Measurements from ENCODE around the gene SNX33. TPM values are rescaled to one million over a fixed set of nuclear protein-coding genes. Genes with fewer than 3 reads are reported as not detected.

Gene SNX33
- total RNA-seq, 1 experiment from 2014 or later, result 19.8 TPM

GRCh38 chr15:75650908-75651809, 3.4 kb downstream of the SNX33 start:
- TF ChIP-seq NR2C2 (CRISPR knock-in tag; IDR thresholded peaks at IDR 0.05) (no peak), ZNF423 (CRISPR knock-in tag; IDR thresholded peaks at IDR 0.05) (no peak), GABPB1 (CRISPR knock-in tag; IDR thresholded peaks at IDR 0.05) (peak; percentile 16; the same call in 1 of the 2 replicates), ZBTB21 (CRISPR knock-in tag; IDR thresholded peaks at IDR 0.05; ENCODE audit: borderline replicate concordance) (no peak)
- peak overlapping the region; percentile 91 for H3K4me3 Mint-ChIP-seq
- H3K27ac Mint-ChIP-seq, result peak overlapping the region; percentile 77
- ChIA-PET POLR2A (interaction anchor here (0.7 to 1.2 kb wide), 4 partner anchors 11 to 283 kb away, joined by 3 to 5 read pairs (median 4); partner anchors contain the start of gene IMP3), CTCF (interaction anchor here (1.0 to 1.2 kb wide), 2 partner anchors 36 to 72 kb away, joined by 3 to 4 read pairs; partner anchors contain the start of gene PTPN9)
- H3K27me3 Mint-ChIP-seq (ENCODE audit: low read depth), result peaks cover 9% of the 10 kb centered on the region
- no peak for DNase-seq (ENCODE audit: low spot score)
- H3K9me3 Mint-ChIP-seq, result no peaks in the 10 kb centered on the region
- H3K36me3 Mint-ChIP-seq, result peaks cover 15% of the 10 kb centered on the region
- peaks cover 58% of the 10 kb centered on the region for H3K4me1 Mint-ChIP-seq
- no peak for ATAC-seq

- H3K27me3 Mint-ChIP-seq (ENCODE audit: low read depth), result peaks cover under 1% of the 10 kb centered on the region; the same call in 1 of the 2 replicates
- no peaks in the 10 kb centered on the region for H3K9me3 Mint-ChIP-seq
- H3K4me1 Mint-ChIP-seq, result peaks cover 50% of the 10 kb centered on the region
- peaks cover 15% of the 10 kb centered on the region for H3K36me3 Mint-ChIP-seq
- peak overlapping the region; percentile 43; the same call in 1 of the 2 replicates for H3K4me3 Mint-ChIP-seq
- peak overlapping the region; percentile 29; the same call in 1 of the 2 replicates for H3K27ac Mint-ChIP-seq
- DNase-seq (ENCODE audit: low spot score) (no peak), ATAC-seq (no peak)
- ChIA-PET CTCF (interaction anchor here (1.0 to 1.2 kb wide), 2 partner anchors 35 to 73 kb away, joined by 3 to 4 read pairs; partner anchors contain the start of gene PTPN9), POLR2A (interaction anchor here (0.7 to 1.1 kb wide), 2 partner anchors 12 to 233 kb away, joined by 5 read pairs; partner anchors contain the start of gene IMP3)
- no peak for TF ChIP-seq MXD4 (CRISPR knock-in tag; IDR thresholded peaks at IDR 0.05; ENCODE audit: borderline replicate concordance)
- TF ChIP-seq E2F1 (CRISPR knock-in tag; IDR thresholded peaks at IDR 0.05), result no peak
- TF ChIP-seq ZMAT4 (CRISPR knock-in tag; IDR thresholded peaks at IDR 0.05), result no peak
- no peak for TF ChIP-seq ZNF532 (CRISPR knock-in tag; IDR thresholded peaks at IDR 0.05; ENCODE audit: borderline replicate concordance)
- no peak for TF ChIP-seq JUN (CRISPR knock-in tag; IDR thresholded peaks at IDR 0.05)
- TF ChIP-seq ZBTB21 (CRISPR knock-in tag; IDR thresholded peaks at IDR 0.05; ENCODE audit: borderline replicate concordance), result no peak
- no peak for TF ChIP-seq CBFB (CRISPR knock-in tag; IDR thresholded peaks at IDR 0.05; ENCODE audit: low read depth)
- TF ChIP-seq RELA (CRISPR knock-in tag; IDR thresholded peaks at IDR 0.05; ENCODE audit: borderline replicate concordance), result no peak
- TF ChIP-seq NFYB (CRISPR knock-in tag; conservative IDR thresholded peaks at IDR 0.05; ENCODE audit: low read depth), result no peak
- TF ChIP-seq NFE2L1 (CRISPR knock-in tag; IDR thresholded peaks at IDR 0.05), result no peak
- no peak for TF ChIP-seq NR3C1 (CRISPR knock-in tag; conservative IDR thresholded peaks at IDR 0.05; ENCODE audit: low read depth)
- no peak for TF ChIP-seq ZNF219 (CRISPR knock-in tag; IDR thresholded peaks at IDR 0.05; ENCODE audit: borderline replicate concordance)
- TF ChIP-seq SP1 (CRISPR knock-in tag; conservative IDR thresholded peaks at IDR 0.05), result no peak
- no peak for TF ChIP-seq ATF1 (CRISPR knock-in tag; IDR thresholded peaks at IDR 0.05)
- TF ChIP-seq ZSCAN18 (CRISPR knock-in tag; IDR thresholded peaks at IDR 0.05), result no peak
- TF ChIP-seq TEAD4 (CRISPR knock-in tag; IDR thresholded peaks at IDR 0.05), result no peak
- TF ChIP-seq IRF1 (CRISPR knock-in tag; IDR thresholded peaks at IDR 0.05), result no peak
- TF ChIP-seq SOX15 (CRISPR knock-in tag; IDR thresholded peaks at IDR 0.05), result no peak
These were observed 4.3 kb downstream of the SNX33 start for GRCh38 chr15:75651810-75652543.

All from WTC11 (cell line).